ENCODE results near the gene ITGA3. TPM values are rescaled to one million over a fixed set of nuclear protein-coding genes. Genes with fewer than 3 reads are reported as not detected.

Gene ITGA3
- total RNA-seq, 1 experiment from 2014 or later = 392 TPM

GRCh38 chr17:50027172-50027880 is 28.6 kb upstream of the ITGA3 start (continued):
- TF ChIP-seq POLR2A (IDR thresholded peaks at IDR 0.05; ENCODE audit: borderline replicate concordance, extremely low read depth, insufficient read depth, insufficient read length) (no peak), RAD21 (IDR thresholded peaks at IDR 0.05; ENCODE audit: low read depth) (peak; percentile 39; the same call in 1 of the 2 replicates), EGR1 (IDR thresholded peaks at IDR 0.05; ENCODE audit: low read depth) (no peak), SRF (IDR thresholded peaks at IDR 0.05; ENCODE audit: low read depth) (no peak), ZFX (IDR thresholded peaks at IDR 0.05) (peak; percentile 54; the same call in 1 of the 2 replicates), FOSL1 (IDR thresholded peaks at IDR 0.05; ENCODE audit: low read depth) (no peak; the same call in 1 of the 2 replicates)

GRCh38 chr17:50027881-50028735 is 27.8 kb upstream of the ITGA3 start:
- DNase-seq (ENCODE audit: low read depth, low spot score) = no peak
- intact Hi-C loops (cut with micrococcal nuclease) = loop anchor here (1.0 to 2.0 kb wide), 3 partner anchors 27 to 59 kb away; no protein-coding TSS in a partner anchor
- Histone ChIP-seq H3K36me3 (ENCODE audit: control insufficient read depth in 1 of 2, insufficient read depth in 2 of 2, low read length in 2 of 2) (no peaks in the 10 kb centered on the region), H2AFZ (ENCODE audit: low read depth, low read length, poor library complexity, severe bottlenecking) (no peak overlapping the region), H3K9me2 (ENCODE audit: insufficient read depth) (no peaks in the 10 kb centered on the region), H3K27me3 (ENCODE audit: insufficient read depth, low read length) (no peaks in the 10 kb centered on the region), H3K27ac (ENCODE audit: low read depth, low read length) (peak overlapping the region; percentile 93), H3K9me3 (ENCODE audit: control insufficient read depth in 1 of 2, insufficient read depth in 1 of 2, low read depth in 1 of 2, low read length in 2 of 2) (peaks cover 0 to 16% of the 10 kb centered on the region in 2 experiments; a peak in 2 of 4 replicates), H3K79me2 (ENCODE audit: insufficient read depth, low read length) (no peaks in the 10 kb centered on the region), H4K20me1 (ENCODE audit: insufficient read depth) (no peaks in the 10 kb centered on the region), H3K4me1 (ENCODE audit: control insufficient read depth in 1 of 2, insufficient read depth in 2 of 2, low read length in 2 of 2) (peaks cover 28 to 45% of the 10 kb centered on the region in 2 experiments), H3K9ac (ENCODE audit: low read length) (peak overlapping the region; percentile 54), H3K4me3 (replicated peaks in 1 of 2; ENCODE audit: low read depth in 1 of 2, low read length in 2 of 2) (peak overlapping the region; percentile 52 to 55), H3K4me2 (ENCODE audit: low read length) (peak overlapping the region; percentile 84)
- ATAC-seq = peak; percentile 70
- ChIA-PET CTCF (interaction anchor here (0.7 to 4.2 kb wide), 14 partner anchors 8 to 470 kb away, joined by 3 to 42 read pairs (median 8); partner anchors contain the start of genes ITGA3, PDK2 and TMEM92), RAD21 (ENCODE audit: low non-redundant PET in 1 of 2, low total read pairs in 2 of 2, uncharacterized antibody in 2 of 2, unreplicated experiment in 2 of 2) (interaction anchor here (0.6 to 3.3 kb wide), 11 partner anchors 28 to 59 kb away, joined by 3 to 15 read pairs (median 5); partner anchors contain the start of gene ITGA3 (in 2 of the 2)), POLR2A (interaction anchor here (0.6 to 7.2 kb wide), 7 partner anchors 8 to 67 kb away, joined by 3 to 99 read pairs (median 4); partner anchors contain the start of genes ITGA3 and PDK2)
- TF ChIP-seq POLR2AphosphoS5 (IDR thresholded peaks at IDR 0.05; ENCODE audit: low read depth, low read length) = peak; percentile 38; the same call in 1 of the 2 replicates
- no peak for TF ChIP-seq ZFX (IDR thresholded peaks at IDR 0.05)
- TF ChIP-seq TCF7L2 (IDR thresholded peaks at IDR 0.05; ENCODE audit: borderline replicate concordance, extremely low read depth, insufficient read depth, insufficient read length) = peak; percentile 6
- peak; percentile 50 for TF ChIP-seq SP1 (IDR thresholded peaks at IDR 0.05; ENCODE audit: low read depth)
- BruUV-seq (replicated peaks) = no TSS peak
